ENCODE data around the gene KPNA2.
A peak's percentile ranks its signal among the peaks of the same experiment; 100 is the strongest.

KPNA2 gene

GRCh38 chr17:68035523-68036303, at the start of gene KPNA2:
KPNA2 (plus strand) TSS chr17:68035735; CDS start chr17:68037133, 1,398 bp downstream.
- TF ChIP-seq, protein P1, sequence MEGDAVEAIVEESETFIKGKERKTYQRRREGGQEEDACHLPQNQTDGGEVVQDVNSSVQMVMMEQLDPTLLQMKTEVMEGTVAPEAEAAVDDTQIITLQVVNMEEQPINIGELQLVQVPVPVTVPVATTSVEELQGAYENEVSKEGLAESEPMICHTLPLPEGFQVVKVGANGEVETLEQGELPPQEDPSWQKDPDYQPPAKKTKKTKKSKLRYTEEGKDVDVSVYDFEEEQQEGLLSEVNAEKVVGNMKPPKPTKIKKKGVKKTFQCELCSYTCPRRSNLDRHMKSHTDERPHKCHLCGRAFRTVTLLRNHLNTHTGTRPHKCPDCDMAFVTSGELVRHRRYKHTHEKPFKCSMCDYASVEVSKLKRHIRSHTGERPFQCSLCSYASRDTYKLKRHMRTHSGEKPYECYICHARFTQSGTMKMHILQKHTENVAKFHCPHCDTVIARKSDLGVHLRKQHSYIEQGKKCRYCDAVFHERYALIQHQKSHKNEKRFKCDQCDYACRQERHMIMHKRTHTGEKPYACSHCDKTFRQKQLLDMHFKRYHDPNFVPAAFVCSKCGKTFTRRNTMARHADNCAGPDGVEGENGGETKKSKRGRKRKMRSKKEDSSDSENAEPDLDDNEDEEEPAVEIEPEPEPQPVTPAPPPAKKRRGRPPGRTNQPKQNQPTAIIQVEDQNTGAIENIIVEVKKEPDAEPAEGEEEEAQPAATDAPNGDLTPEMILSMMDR (IDR thresholded peaks at IDR 0.05; ENCODE audit: insufficient read depth, low read depth, low read length, missing control alignments): no peak
- H3K4me3 ChIP-seq (ENCODE audit: low read length): peak within 1 kb of the TSS; percentile 77
- DNase-seq (ENCODE audit: low read depth): peak; percentile 98

DNA sequence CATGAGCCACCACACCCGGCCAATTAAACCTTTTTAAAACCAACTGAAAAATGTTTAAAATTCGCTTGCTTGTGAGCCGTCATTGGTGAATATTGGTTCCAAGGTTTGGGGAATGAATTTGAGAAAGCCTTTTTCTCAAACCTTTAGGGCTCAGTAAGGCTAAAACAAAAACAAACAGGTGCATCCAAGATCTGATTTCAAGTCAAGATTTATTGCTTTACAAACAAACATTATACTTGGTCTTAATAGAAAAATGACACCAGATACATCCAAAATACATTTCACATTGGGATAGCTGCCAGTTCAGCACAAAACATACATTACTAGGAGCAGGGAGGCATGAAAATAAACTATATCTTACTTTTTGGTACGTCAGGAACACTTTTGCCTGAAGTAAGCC, 44.6 kb upstream of the KPNA2 start:
- no peak for DNase-seq (ENCODE audit: low read depth)
- no peak overlapping the region for H3K4me3 ChIP-seq (ENCODE audit: low read length)
- TF ChIP-seq, protein P1 (IDR thresholded peaks at IDR 0.05; ENCODE audit: insufficient read depth, low read depth, low read length, missing control alignments): no peak

DNA sequence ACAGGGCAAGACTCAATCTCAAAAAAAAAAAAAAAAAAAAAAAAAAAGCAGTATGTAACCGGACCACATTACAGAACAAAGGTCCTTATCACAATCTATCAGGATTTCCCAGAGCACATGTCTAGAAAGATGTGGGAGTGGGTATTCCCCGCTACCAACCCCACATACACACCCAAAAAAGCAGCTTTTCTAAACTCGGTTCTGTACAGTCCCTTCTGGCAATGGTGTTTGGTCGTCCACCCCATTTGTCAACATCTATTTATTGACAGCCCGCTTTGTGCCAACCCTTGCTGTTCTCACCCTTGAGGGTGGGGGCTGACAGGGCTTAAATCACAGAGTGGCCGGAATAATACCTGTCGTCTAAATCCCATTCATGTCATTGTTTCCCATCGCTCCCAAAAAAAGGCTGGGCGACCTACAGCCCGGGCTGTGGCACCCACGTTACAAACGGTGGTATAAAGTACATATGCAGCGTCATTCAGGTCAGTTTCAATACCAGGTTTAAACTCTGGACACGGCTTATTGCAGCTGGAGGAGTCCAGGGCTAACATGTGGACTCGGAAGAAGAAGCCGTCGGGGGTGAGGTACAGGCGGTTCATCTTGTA, 42.9 kb upstream of the KPNA2 start:
- H3K4me3 ChIP-seq (ENCODE audit: low read length): peak overlapping the region; percentile 70
- DNase-seq (ENCODE audit: low read depth): no peak

DNA sequence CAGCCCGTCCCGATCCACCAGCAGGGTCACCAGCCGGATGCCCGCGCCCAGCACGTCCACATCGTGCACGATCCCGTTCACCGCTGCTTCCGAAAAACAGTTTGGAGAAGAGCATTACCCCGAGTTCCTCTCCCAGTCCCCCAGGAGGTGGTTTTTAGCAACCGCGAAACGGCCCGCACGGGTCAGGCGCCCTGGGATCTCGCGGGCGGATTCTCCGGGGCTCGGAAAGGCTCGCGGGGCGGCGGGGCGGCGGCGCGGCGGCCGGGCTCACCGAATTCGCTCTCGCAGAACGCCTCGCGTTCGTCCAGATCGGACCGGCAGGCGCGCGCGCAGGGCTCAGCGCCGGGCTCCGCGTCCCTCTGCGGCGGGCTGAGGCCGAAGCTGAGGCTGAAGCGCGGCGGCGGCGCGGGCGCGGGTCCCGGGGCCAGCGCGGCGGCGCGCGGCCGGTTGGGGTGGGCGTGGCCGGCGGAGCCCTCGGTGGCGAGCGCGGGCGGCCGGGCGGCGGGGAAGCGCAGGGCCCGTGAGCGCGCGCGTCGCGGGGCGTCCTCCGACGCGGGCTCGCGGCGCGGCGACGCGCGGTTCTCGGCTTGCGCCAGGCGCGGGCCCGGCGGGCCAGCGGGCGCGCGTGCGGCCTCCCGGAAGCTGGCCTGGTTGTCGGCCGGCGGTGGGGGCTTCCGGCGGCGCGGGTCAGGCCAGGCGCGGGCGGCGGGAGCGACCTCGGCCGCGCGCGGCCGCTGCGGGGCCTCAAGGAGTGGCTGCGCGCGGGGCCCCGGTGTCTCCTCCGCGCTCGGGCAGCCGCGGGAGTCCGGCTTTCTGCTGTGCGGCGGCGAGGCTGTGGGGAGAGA, 42.2 kb upstream of the KPNA2 start:
- peak; percentile 85 for DNase-seq (ENCODE audit: low read depth)
- TF ChIP-seq, protein P1 (IDR thresholded peaks at IDR 0.05; ENCODE audit: insufficient read depth, low read depth, low read length, missing control alignments): peak; percentile 8
- peak overlapping the region; percentile 78 for H3K4me3 ChIP-seq (ENCODE audit: low read length)

More for the DNA sequence above, 42.9 kb upstream of the KPNA2 start:
- TF ChIP-seq, protein P1 (IDR thresholded peaks at IDR 0.05; ENCODE audit: insufficient read depth, low read depth, low read length, missing control alignments): no peak

GRCh38 chr17:67993998-67994361, 41.6 kb upstream of the KPNA2 start:
- DNase-seq (ENCODE audit: low read depth): no peak
- peak overlapping the region; percentile 78 for H3K4me3 ChIP-seq (ENCODE audit: low read length)
- TF ChIP-seq, protein P1 (IDR thresholded peaks at IDR 0.05; ENCODE audit: insufficient read depth, low read depth, low read length, missing control alignments): no peak

- DNase-seq (ENCODE audit: low read depth): peak; percentile 76
- peak overlapping the region; percentile 49 for H3K4me3 ChIP-seq (ENCODE audit: low read length)
- TF ChIP-seq, protein P1 (IDR thresholded peaks at IDR 0.05; ENCODE audit: insufficient read depth, low read depth, low read length, missing control alignments): no peak
These were observed 40.5 kb upstream of the KPNA2 start for GRCh38 chr17:67994817-67995569.

All from epithelial cell of esophagus (primary cell).